ENCODE results near the gene TAOK3.
"Not testable (repeated sequence)": the region's sequence is repeated elsewhere in the genome, so short reads cannot be mapped to it uniquely, and the experiment has no call there.

The TAOK3 gene

GRCh38 chr12:118372541-118373495, at the start of gene TAOK3:
Gene TAOK3 (minus strand): TSS chr12:118372907. CDS start chr12:118255567, 117,340 bp downstream.
- DNase-seq (ENCODE audit: low read depth), result peak; percentile 96

DNA sequence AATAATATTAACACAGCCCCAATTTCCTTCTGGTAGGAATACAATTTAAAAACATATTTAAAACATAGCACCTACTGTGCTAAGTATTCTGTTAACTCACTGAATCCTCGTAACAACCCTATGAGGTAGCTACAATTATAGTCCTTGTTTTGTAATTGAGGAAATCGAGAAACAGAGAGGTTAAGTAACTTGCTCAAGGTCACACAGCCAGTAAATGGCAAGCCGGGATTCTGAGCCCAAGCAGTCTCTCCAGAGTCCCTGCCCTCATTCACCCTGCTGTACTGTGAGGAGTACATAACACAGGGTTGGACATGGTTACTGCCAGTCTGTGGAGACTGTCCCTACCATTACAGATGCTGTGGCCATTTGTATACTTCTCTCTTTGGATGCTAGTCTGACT, 48.0 kb upstream of the TAOK3 start:
- no peak for DNase-seq (ENCODE audit: low read depth)

GRCh38 chr12:118418385-118419057, 45.8 kb upstream of the TAOK3 start:
- no peak for DNase-seq (ENCODE audit: low read depth)

DNA sequence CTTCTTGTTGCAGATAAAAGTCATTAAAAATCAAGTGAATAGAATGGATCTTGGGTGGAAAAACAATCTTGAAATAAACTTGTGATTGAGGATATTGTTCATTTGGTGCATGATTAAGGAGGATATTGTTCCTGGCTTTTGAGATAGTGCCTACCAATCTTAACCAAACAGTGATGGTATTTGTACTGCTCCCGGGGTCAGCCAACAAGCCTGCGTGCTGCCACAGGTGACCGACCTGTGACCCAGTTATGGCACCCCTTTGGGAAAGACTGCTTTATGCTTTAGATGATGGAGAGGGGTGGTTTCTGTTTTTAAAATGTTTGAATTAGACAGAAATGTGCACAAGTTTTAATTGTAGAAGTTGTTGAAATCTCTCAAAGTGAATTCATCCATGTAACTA, 45.2 kb upstream of the TAOK3 start:
- DNase-seq (ENCODE audit: low read depth), result no peak

GRCh38 chr12:118409834-118410233, 37.1 kb upstream of the TAOK3 start:
- DNase-seq (ENCODE audit: low read depth), result no peak

DNA sequence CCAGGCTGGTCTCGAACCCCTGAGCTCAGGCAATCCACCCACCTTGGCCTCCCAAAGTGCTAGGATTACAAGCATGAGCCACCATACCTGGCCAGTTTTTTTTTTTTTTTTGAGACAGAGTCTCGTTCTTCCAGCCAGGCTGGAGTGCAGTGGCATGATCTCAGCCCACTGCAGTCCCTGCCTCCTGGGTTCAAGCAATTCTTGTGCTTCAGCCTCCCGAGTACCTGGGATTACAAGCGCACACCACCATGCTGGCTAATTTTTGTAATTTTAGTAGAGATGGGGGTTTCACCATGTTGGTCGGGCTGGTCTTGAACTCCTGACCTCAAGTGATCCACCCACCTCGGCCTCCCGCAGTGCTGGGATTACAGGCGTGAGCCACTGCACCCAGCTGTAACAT, 35.5 kb upstream of the TAOK3 start:
- not testable (repeated sequence) for DNase-seq (ENCODE audit: low read depth)

- DNase-seq (ENCODE audit: low read depth), result peak; percentile 34
Observed at GRCh38 chr12:118404876-118405521, 32.3 kb upstream of the TAOK3 start.

DNA sequence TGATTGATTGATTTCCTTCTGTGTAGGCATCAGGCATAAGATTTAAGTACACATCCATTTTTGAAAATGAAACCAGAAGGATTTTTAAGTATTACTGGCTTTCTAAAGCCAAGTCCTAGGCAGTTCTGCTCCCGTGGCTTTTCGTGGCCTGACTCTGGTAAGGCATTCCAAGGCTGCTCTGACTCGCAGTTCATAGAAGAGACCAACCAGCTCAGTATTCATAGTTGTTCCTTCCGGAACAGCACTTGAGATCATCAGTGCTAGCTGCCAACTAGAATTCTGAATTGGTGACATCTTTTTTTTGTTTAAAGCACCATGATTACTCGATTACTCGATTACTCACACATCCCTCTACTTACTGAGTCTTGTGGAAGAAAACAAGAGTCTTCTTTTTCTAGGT, 29.5 kb upstream of the TAOK3 start:
- peak; percentile 80 for DNase-seq (ENCODE audit: low read depth)

DNA sequence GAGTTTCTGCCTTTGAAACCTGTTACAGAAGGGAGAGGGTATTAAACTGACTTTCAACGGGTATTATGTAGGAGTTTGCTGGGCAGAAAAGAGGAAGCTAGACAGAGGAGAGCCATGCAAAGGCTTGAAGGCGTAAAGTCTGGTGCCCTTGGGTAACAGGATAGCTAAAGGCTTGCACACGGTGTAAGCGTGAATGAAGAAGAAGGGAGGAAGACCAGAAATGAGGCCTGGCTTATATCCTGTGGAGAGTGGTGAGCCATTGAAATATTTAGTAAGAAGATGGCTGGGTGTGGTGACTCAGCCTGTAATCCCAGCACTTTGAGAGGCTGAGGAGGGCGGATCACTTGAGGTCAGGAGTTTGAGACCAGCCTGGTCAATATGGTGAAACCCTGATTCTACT, 26.2 kb upstream of the TAOK3 start:
- no peak for DNase-seq (ENCODE audit: low read depth)

DNA sequence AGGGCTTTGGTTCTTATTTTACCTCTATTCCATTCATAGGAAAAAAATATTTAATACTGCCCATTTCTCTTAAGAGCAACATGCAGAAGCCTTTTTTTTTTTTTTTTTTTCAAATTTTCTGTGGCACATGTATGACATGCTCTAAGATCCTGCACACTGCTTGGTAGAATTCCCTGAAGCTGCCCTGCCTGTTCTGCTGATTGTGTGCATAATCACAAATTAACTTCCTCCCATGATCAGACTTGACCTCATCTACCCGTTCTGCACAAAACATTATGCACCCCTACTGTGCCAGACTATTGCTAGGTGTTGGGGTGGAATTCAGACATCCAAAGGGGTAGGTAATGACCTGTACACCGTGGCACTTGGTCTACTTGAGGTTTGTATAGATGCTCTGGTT, 25.8 kb upstream of the TAOK3 start:
- DNase-seq (ENCODE audit: low read depth), result no peak

GRCh38 chr12:118397708-118398440, 25.2 kb upstream of the TAOK3 start:
- no peak for DNase-seq (ENCODE audit: low read depth)

- no peak for DNase-seq (ENCODE audit: low read depth)
Observed at GRCh38 chr12:118391836-118392235, 19.1 kb upstream of the TAOK3 start.

DNA sequence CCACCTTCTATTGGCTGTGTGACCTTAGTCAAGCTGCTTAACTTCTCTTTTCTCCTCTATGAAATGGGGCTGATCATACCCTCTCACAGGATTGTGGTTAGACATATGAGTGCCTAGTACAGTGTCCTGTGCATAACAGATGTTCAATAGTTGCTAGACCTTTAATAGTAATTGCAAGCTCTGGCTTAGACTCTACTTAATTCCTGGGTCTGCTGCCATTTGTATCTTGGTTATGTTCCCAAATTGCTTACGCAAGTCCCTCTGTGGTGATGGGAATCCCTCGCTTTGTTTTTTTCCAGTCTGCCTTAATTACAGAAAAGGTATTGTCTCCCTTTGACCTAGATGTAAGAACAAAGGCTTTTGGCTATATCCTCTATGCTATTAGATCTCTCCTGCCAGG, 18.7 kb upstream of the TAOK3 start:
- DNase-seq (ENCODE audit: low read depth), result no peak

DNA sequence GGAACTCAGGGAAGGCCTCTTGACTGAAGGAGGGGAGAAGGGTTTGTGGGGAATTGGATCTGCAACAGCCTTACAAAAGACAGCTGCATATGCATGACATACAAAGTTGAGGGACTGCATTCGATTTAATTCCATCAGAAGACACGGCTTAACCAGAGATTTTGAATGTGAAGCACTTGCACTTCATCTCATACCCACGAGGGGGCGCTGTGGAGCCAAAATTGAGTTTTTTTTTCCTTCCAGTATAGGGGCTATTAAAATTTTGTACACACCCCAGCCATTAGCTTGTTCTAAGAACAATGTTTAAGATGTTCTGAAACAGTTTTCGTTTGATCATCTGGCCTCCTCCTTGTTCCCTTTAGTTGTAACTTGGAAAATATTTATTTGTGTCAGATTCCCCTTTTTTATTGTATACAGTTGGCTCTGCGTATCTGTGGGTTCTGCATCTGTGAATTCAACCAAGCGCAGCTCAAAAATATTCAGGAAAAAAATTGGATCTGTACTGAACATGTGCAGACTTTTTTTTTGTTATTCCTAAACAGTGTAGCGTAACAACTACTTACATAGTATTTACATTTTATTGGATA, 5.3 kb upstream of the TAOK3 start:
- no peak for DNase-seq (ENCODE audit: low read depth)

GRCh38 chr12:118377021-118377883, 4.5 kb upstream of the TAOK3 start:
- DNase-seq (ENCODE audit: low read depth), result no peak

DNA sequence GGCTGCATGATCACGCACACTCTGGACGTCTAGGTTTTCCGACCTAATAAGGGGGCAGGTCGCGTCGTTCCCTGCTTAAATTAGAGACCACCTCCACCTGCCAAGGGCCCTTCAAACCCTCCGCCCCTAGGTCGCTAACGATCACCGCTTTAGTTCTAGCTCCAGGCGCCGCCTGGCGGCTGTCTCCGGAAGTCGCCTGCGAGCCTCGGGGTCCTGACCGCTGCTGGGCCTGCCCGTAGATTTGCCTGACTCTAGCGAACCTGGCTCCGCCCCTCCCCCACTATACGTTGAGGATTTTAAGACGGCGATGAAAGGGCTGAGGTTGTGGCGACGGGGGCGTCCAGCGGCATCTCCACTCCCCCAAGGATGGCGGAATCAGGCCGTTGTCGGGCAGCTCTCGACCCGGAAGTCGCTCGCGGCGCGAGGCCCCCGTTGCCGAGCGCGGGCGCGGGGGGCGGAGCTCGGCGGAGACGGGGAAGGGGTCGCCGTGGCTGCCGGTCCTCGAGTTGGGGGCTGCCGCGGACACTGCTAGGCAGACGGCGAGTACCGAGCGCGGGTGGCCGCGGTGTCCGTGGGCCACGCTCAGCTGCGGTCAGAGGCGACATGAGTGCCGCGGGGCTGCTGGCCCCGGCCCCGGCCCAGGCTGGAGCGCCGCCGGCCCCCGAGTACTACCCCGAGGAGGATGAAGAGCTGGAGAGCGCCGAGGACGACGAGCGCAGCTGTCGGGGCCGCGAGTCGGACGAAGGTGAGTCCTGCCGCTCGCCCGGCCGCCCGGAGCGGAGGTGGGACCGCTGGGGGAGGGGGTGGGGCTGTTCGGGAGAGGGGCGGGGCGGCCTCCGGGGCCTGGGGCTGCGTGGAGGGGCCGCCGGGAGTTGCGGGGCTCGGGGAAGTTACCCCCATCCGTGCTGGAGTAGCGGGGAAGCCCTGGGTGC, 3.6 kb upstream of the TAOK3 start, which contains the start of gene SUDS3:
TSS of gene SUDS3 (plus strand) at position 467 of the 932 bp plus-strand sequence. CDS start at position 604, 137 bp downstream.
- no peak for DNase-seq (ENCODE audit: low read depth)

GRCh38 chr12:118375348-118375747, 2.6 kb upstream of the TAOK3 start:
- DNase-seq (ENCODE audit: low read depth), result no peak

- no peak for DNase-seq (ENCODE audit: low read depth)
Observed at GRCh38 chr12:118374909-118375308, 2.2 kb upstream of the TAOK3 start.

- DNase-seq (ENCODE audit: low read depth), result no peak
Observed at GRCh38 chr12:118374126-118374725, 1.5 kb upstream of the TAOK3 start.

All from non-pigmented ciliary epithelial cell (primary cell).